Measurements from ENCODE around the gene FABP7. TPM values are rescaled to one million over a fixed set of nuclear protein-coding genes. Genes with fewer than 3 reads are reported as not detected.

FABP7 gene
- total and polyA plus RNA-seq, 2 of the 13 experiments (the other 11 are each of a cell fraction or from before 2014, with no cell fraction given), result not detected

- TF ChIP-seq ZNF18 (CRISPR knock-in tag; IDR thresholded peaks at IDR 0.05; ENCODE audit: insufficient replicate concordance) (no peak), CENPBD1 (CRISPR knock-in tag; IDR thresholded peaks at IDR 0.05; ENCODE audit: borderline replicate concordance, low read depth) (no peak), ZC3H13 (CRISPR knock-in tag; IDR thresholded peaks at IDR 0.05) (no peak), ZKSCAN5 (CRISPR knock-in tag; IDR thresholded peaks at IDR 0.05) (peak; percentile 89), KLF9 (CRISPR knock-in tag; IDR thresholded peaks at IDR 0.05; ENCODE audit: low read depth) (no peak), RFX5 (IDR thresholded peaks at IDR 0.05; ENCODE audit: low read depth, low read length) (no peak), HOXA5 (CRISPR knock-in tag; IDR thresholded peaks at IDR 0.05) (peak; percentile 96; the same call in 1 of the 2 replicates), MED13 (CRISPR knock-in tag; IDR thresholded peaks at IDR 0.05) (no peak), RARA (CRISPR knock-in tag; IDR thresholded peaks at IDR 0.05) (peak; percentile 77), ZBTB37 (CRISPR knock-in tag; IDR thresholded peaks at IDR 0.05) (no peak), MTF1 (CRISPR knock-in tag; IDR thresholded peaks at IDR 0.05) (no peak), KDM1A (CRISPR knock-in tag; IDR thresholded peaks at IDR 0.05) (no peak), KMT2A (CRISPR knock-in tag; IDR thresholded peaks at IDR 0.05) (no peak), SYNCRIP (IDR thresholded peaks at IDR 0.05; ENCODE audit: insufficient read depth, low read depth, low read length) (no peak), SCMH1 (CRISPR knock-in tag; IDR thresholded peaks at IDR 0.05; ENCODE audit: borderline replicate concordance) (no peak), IRX3 (CRISPR knock-in tag; IDR thresholded peaks at IDR 0.05; ENCODE audit: borderline replicate concordance, low read depth) (no peak), DR1 (CRISPR knock-in tag; IDR thresholded peaks at IDR 0.05) (no peak), TEAD2 (CRISPR knock-in tag; IDR thresholded peaks at IDR 0.05) (no peak), ZNF607 (CRISPR knock-in tag; IDR thresholded peaks at IDR 0.05; ENCODE audit: borderline replicate concordance) (0 out of 2 replicates have a peak, but pooled peaks have one; percentile 36), ZBTB8A (CRISPR knock-in tag; IDR thresholded peaks at IDR 0.05; ENCODE audit: borderline replicate concordance, low read depth) (no peak), ARID4A (CRISPR knock-in tag; IDR thresholded peaks at IDR 0.05; ENCODE audit: borderline replicate concordance) (peak; percentile 61; the same call in 1 of the 2 replicates), RBAK (CRISPR knock-in tag; IDR thresholded peaks at IDR 0.05) (peak; percentile 98), JDP2 (CRISPR knock-in tag; IDR thresholded peaks at IDR 0.05; ENCODE audit: borderline replicate concordance) (no peak), NAIF1 (CRISPR knock-in tag; IDR thresholded peaks at IDR 0.05; ENCODE audit: borderline replicate concordance) (no peak), HNRNPH1 (optimal IDR thresholded peaks at IDR 0.05; ENCODE audit: low read depth, low read length) (no peak)
These were observed 18.7 kb downstream of the FABP7 start (continued) for GRCh38 chr6:122798099-122798641.
